ENCODE results near the gene SNX5.
A peak's percentile ranks its signal among the peaks of the same experiment; 100 is the strongest.

DNA sequence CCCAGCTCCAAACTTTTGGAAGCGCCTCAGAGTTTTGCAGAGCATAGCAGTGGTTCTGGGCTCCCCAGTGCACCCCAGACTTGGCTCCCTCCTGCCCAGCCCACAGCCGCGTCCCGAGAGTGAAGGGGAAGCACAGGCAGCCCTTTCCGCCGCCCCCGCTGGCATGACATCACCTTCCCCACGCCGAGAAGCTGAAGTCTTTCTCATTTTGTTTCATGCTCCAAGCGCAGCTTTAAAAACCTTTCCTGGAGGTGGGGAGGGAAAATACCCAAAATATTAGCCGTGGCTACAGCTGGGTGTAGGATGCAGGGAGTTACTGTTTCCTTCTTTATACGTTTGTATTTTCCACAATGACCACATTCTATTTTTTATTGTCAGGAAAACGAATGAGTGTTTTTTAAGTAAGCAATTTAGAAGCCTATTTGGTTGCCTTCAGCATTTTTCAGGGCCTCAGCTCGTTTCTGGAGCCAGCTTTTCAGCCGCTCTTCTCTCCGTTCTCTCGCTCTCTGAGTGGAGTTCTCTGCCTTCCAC, 72.9 kb downstream of the SNX5 start:
- TF ChIP-seq CTCF (IDR thresholded peaks at IDR 0.05) (no peak), POLR2A (IDR thresholded peaks at IDR 0.05) (no peak), POLR2AphosphoS5 (IDR thresholded peaks at IDR 0.05) (peak; percentile 5)

Measured in prostate gland (tissue), 2 donors.